Parathyroid adenoma (tissue), 2 donors: Measurements from ENCODE around the gene CEP68.

ENCODE experiments used
- H2AFZ ChIP-seq: fragments of 300-600 bp; sonication (generic); one replicate; pipeline ENCODE4 v1.7.0; 2017; ENCODE audit warnings: antibody characterized with exemption, mild to moderate bottlenecking
- H3K27ac ChIP-seq: fragments of 300-600 bp; sonication (generic); one replicate; pipeline ENCODE4 v1.7.0; 2017
- H3K27me3 ChIP-seq: fragments of 300-600 bp; sonication (generic); one replicate; pipeline ENCODE4 v1.7.0; 2017; ENCODE audit warnings: low read length; ENCODE audit not compliant: control insufficient read depth, insufficient read depth
- H3K36me3 ChIP-seq: fragments of 300-600 bp; sonication (generic); one replicate; pipeline ENCODE4 v1.7.0; 2017; ENCODE audit warnings: low read length; ENCODE audit not compliant: control insufficient read depth, insufficient read depth
- H3K4me1 ChIP-seq: fragments of 300-600 bp; sonication (generic); one replicate; pipeline ENCODE4 v1.7.0; 2017; ENCODE audit warnings: control low read depth
- H3K4me2 ChIP-seq: fragments of 300-600 bp; sonication (generic); one replicate; pipeline ENCODE4 v1.7.0; 2017; ENCODE audit warnings: low read length
- H3K4me3 ChIP-seq: fragments of 300-600 bp; sonication (generic); one replicate; pipeline ENCODE4 v1.7.0; 2017; ENCODE audit warnings: low read depth, low read length
- H3K79me2 ChIP-seq: fragments of 300-600 bp; sonication (generic); one replicate; pipeline ENCODE4 v1.7.0; 2017; ENCODE audit warnings: control low read depth
- H3K9ac ChIP-seq: fragments of 300-600 bp; sonication (generic); one replicate; pipeline ENCODE4 v1.7.0; 2017; ENCODE audit warnings: mild to moderate bottlenecking
- H3K9me3 ChIP-seq: fragments of 300-600 bp; sonication (generic); one replicate; pipeline ENCODE4 v1.7.0; 2017; ENCODE audit warnings: low read length; ENCODE audit not compliant: control insufficient read depth
- TF ChIP-seq, protein P1 (sequence below): fragments of 300-600 bp; sonication (generic); IDR thresholded peaks from one replicate; pipeline ENCODE4 v1.7.0; 2017; ENCODE audit warnings: antibody characterized with exemption, mild to moderate bottlenecking
- donor health status: primary hyperparathyroidism.

CEP68 gene

DNA sequence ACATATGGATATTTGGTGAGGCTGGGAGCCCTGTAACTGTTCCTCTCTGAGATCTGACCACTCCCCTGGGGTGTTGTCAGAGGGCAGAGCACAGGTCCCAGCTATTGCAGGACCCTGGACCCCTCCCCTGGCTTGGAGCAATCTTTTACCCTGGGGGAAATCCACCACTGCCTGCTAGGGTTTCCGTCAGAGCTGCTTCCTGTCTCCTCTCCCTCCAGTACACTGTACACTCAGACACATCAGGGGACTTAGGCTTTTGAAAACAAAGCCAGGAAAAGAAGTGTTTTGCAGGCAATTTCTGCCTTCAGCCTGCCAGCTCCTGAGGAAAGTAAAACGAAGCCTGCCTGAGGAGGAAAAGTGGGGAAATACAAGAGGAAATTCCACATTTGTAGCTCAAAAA lies 13.2 kb upstream of the CEP68 start:
- Histone ChIP-seq H3K27me3 (no peaks in the 10 kb centered on the region), H3K27ac (no peak overlapping the region), H3K4me2 (no peak overlapping the region), H2AFZ (no peak overlapping the region), H3K4me3 (no peak overlapping the region), H3K9ac (no peak overlapping the region), H3K9me3 (no peaks in the 10 kb centered on the region), H3K4me1 (no peaks in the 10 kb centered on the region), H3K79me2 (no peaks in the 10 kb centered on the region), H3K36me3 (no peaks in the 10 kb centered on the region)
- TF ChIP-seq, protein P1, sequence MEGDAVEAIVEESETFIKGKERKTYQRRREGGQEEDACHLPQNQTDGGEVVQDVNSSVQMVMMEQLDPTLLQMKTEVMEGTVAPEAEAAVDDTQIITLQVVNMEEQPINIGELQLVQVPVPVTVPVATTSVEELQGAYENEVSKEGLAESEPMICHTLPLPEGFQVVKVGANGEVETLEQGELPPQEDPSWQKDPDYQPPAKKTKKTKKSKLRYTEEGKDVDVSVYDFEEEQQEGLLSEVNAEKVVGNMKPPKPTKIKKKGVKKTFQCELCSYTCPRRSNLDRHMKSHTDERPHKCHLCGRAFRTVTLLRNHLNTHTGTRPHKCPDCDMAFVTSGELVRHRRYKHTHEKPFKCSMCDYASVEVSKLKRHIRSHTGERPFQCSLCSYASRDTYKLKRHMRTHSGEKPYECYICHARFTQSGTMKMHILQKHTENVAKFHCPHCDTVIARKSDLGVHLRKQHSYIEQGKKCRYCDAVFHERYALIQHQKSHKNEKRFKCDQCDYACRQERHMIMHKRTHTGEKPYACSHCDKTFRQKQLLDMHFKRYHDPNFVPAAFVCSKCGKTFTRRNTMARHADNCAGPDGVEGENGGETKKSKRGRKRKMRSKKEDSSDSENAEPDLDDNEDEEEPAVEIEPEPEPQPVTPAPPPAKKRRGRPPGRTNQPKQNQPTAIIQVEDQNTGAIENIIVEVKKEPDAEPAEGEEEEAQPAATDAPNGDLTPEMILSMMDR, result no peak

DNA sequence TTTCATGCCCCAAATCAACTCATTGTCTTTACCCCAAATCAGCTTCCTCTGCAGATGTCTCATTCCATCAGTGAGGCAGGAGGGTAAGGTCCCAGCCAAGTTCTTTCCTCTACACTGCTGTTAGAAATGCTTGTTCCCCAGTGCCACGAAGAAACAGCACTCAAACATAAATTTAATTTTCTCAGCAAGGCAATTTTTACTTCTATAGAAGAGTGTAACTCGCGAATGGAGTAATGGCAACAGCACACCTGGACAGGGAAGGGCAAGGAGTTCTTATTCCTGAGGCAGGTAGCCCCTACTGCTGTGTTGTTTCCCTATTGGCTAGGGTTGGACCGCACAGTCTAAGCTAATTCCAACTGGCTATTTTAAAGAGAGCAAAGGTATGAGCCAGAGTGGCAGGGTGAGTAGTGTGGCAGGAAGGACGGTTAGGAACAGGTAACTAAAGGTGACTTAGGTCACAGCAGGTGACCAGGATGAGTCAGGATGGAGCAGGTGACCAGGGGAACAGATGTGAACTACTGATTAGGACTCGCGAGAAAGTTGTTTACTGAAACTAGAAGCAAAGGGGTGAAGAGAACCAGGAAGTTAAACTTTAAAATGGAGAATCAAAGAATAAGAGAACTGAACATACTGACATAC lies 12.0 kb upstream of the CEP68 start:
- TF ChIP-seq, protein P1, result no peak
- Histone ChIP-seq H3K79me2 (no peaks in the 10 kb centered on the region), H3K4me2 (no peak overlapping the region), H3K4me1 (no peaks in the 10 kb centered on the region), H3K27ac (no peak overlapping the region), H3K36me3 (no peaks in the 10 kb centered on the region), H3K4me3 (no peak overlapping the region), H3K9ac (no peak overlapping the region), H2AFZ (no peak overlapping the region), H3K27me3 (no peaks in the 10 kb centered on the region), H3K9me3 (no peaks in the 10 kb centered on the region)

GRCh38 chr2:65045651-65046050 lies 10.6 kb upstream of the CEP68 start:
- TF ChIP-seq, protein P1, result no peak
- Histone ChIP-seq H3K4me1 (no peaks in the 10 kb centered on the region), H3K4me2 (no peak overlapping the region), H3K4me3 (no peak overlapping the region), H2AFZ (no peak overlapping the region), H3K9me3 (no peaks in the 10 kb centered on the region), H3K79me2 (no peaks in the 10 kb centered on the region), H3K36me3 (no peaks in the 10 kb centered on the region), H3K9ac (no peak overlapping the region), H3K27me3 (no peaks in the 10 kb centered on the region), H3K27ac (no peak overlapping the region)

- Histone ChIP-seq H3K9ac (no peak overlapping the region), H3K4me2 (no peak overlapping the region), H3K27ac (no peak overlapping the region), H3K79me2 (no peaks in the 10 kb centered on the region), H3K4me3 (no peak overlapping the region), H2AFZ (no peak overlapping the region), H3K36me3 (no peaks in the 10 kb centered on the region), H3K9me3 (no peaks in the 10 kb centered on the region), H3K27me3 (no peaks in the 10 kb centered on the region), H3K4me1 (no peaks in the 10 kb centered on the region)
- TF ChIP-seq, protein P1, result no peak
Observed at GRCh38 chr2:65046633-65047407, 9.4 kb upstream of the CEP68 start.
